ENCODE data around the gene LZTR1.
"Not testable (repeated sequence)": the region's sequence is repeated elsewhere in the genome, so short reads cannot be mapped to it uniquely, and the experiment has no call there.

- TF ChIP-seq, protein P1, sequence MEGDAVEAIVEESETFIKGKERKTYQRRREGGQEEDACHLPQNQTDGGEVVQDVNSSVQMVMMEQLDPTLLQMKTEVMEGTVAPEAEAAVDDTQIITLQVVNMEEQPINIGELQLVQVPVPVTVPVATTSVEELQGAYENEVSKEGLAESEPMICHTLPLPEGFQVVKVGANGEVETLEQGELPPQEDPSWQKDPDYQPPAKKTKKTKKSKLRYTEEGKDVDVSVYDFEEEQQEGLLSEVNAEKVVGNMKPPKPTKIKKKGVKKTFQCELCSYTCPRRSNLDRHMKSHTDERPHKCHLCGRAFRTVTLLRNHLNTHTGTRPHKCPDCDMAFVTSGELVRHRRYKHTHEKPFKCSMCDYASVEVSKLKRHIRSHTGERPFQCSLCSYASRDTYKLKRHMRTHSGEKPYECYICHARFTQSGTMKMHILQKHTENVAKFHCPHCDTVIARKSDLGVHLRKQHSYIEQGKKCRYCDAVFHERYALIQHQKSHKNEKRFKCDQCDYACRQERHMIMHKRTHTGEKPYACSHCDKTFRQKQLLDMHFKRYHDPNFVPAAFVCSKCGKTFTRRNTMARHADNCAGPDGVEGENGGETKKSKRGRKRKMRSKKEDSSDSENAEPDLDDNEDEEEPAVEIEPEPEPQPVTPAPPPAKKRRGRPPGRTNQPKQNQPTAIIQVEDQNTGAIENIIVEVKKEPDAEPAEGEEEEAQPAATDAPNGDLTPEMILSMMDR (IDR thresholded peaks at IDR 0.05), result not testable (repeated sequence)
- not testable (repeated sequence) for TF ChIP-seq POLR2A, POLR2AphosphoS5 (IDR thresholded peaks at IDR 0.05)
These were observed 47.0 kb upstream of the LZTR1 start for GRCh38 chr22:20935049-20935448.
